ENCODE results near the gene PHF8.

DNA sequence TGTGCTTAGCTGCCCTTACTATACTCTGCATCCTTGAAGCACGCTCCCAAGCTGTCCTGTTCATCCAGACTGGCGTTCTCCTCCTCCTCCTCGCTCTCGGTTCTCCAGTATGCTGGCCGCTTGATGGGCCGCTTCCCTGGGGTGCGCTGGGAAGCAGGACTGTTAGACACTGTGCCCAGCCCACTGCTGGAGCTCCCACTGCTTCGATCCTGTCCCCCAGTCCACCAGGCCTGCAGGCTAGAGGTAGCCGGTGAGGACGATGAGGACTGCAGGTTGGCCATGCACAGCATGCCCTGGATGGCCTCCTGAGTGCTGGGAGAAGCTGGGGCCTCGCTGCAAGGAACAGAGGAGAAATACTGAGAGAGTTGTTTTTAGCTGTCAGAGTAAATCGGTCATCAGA, 59.4 kb downstream of the PHF8 start:
- no peak for TF ChIP-seq POLR2A (IDR thresholded peaks at IDR 0.05)
- TF ChIP-seq, protein P1, sequence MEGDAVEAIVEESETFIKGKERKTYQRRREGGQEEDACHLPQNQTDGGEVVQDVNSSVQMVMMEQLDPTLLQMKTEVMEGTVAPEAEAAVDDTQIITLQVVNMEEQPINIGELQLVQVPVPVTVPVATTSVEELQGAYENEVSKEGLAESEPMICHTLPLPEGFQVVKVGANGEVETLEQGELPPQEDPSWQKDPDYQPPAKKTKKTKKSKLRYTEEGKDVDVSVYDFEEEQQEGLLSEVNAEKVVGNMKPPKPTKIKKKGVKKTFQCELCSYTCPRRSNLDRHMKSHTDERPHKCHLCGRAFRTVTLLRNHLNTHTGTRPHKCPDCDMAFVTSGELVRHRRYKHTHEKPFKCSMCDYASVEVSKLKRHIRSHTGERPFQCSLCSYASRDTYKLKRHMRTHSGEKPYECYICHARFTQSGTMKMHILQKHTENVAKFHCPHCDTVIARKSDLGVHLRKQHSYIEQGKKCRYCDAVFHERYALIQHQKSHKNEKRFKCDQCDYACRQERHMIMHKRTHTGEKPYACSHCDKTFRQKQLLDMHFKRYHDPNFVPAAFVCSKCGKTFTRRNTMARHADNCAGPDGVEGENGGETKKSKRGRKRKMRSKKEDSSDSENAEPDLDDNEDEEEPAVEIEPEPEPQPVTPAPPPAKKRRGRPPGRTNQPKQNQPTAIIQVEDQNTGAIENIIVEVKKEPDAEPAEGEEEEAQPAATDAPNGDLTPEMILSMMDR (IDR thresholded peaks at IDR 0.05) = no peak

Measured in heart left ventricle (tissue), 13 donors.